Lower leg skin (tissue), 4 donors: ENCODE data around the gene AGT. TPM values are rescaled to one million over a fixed set of nuclear protein-coding genes. Genes with fewer than 3 reads are reported as not detected.

ENCODE experiments used
- DNase-seq, 2 donors: peaks; one replicate each; pipeline ENCODE4 v3.0.0-alpha.2; 2019; ENCODE audit warnings: low spot score in 2 of 2
- H3K4me3 ChIP-seq: fragments of 200-600 bp; sonication (generic); 2 replicates; pipeline ENCODE4 v1.5.1; 2017; ENCODE audit warnings: mild to moderate bottlenecking, low read depth; ENCODE audit not compliant: poor library complexity, severe bottlenecking
- POLR2A ChIP-seq, 2 donors: fragments of 450-650 bp; IDR thresholded peaks; one replicate each; pipeline ENCODE4 v1.6.1; 2016 to 2017; ENCODE audit warnings: antibody characterized with exemption in 2 of 2, mild to moderate bottlenecking in 1 of 2, moderate library complexity in 1 of 2
- WGBS, 2 donors: methylation state at CpG; one replicate each; pipeline ENCODE4 v1.1.5; 2018; 5-methylcytosine and 5-hydroxymethylcytosine counted together
- intact Hi-C: fragments of 100-400 bp; cut with DNase I; formaldehyde crosslinking; loops from one replicate; pipeline ENCODE4 v1.15.0; 2023; ENCODE audit warnings: low total_unique reads
- total RNA-seq, 4 donors: library from RNA; depleted of rRNA; stranded (reverse); fragments of >200 nt; gene quantifications; one replicate each; pipeline ENCODE4 v1.1.0, GENCODE V29; 2016
- TF ChIP-seq, protein P1 (sequence below), 3 donors: fragments of 450-650 bp; IDR thresholded peaks; one replicate each; pipeline ENCODE4 v1.5.1; 2016; ENCODE audit warnings: antibody characterized with exemption in 3 of 3, mild to moderate bottlenecking in 3 of 3, moderate library complexity in 2 of 3

The AGT gene
- total RNA-seq, 4 donors from 2014 or later, result 0.20 to 5.8 (median 1.4) TPM

DNA sequence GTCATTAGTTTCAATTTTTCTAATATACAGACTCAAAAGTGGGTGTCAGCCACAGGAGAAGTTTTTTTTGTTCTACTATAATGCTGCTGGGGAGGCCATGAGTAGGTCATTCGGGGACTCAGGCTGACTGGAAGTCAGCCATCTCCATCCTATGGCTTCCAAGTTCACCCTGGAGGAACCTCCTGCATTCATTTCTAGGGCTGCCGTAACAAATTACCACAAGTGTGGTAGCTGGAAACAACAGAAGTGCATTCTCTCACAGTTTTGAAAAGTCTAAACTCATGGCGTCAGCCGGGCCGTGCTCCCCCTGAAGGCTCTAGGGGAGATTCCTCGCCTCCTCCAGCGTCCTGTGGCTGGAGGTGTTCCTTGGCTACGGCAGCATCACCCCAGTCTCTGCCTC is 17.7 kb downstream of the AGT start:
- no peak overlapping the region for H3K4me3 ChIP-seq
- no peak for DNase-seq
- no peak for TF ChIP-seq POLR2A (IDR thresholded peaks at IDR 0.05)
- TF ChIP-seq, protein P1, sequence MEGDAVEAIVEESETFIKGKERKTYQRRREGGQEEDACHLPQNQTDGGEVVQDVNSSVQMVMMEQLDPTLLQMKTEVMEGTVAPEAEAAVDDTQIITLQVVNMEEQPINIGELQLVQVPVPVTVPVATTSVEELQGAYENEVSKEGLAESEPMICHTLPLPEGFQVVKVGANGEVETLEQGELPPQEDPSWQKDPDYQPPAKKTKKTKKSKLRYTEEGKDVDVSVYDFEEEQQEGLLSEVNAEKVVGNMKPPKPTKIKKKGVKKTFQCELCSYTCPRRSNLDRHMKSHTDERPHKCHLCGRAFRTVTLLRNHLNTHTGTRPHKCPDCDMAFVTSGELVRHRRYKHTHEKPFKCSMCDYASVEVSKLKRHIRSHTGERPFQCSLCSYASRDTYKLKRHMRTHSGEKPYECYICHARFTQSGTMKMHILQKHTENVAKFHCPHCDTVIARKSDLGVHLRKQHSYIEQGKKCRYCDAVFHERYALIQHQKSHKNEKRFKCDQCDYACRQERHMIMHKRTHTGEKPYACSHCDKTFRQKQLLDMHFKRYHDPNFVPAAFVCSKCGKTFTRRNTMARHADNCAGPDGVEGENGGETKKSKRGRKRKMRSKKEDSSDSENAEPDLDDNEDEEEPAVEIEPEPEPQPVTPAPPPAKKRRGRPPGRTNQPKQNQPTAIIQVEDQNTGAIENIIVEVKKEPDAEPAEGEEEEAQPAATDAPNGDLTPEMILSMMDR (IDR thresholded peaks at IDR 0.05), result no peak
- intact Hi-C loops, result no loop called here
- 76 to 78% methylated on average over 8 of the region's 8 CpGs for WGBS, 2 donors

DNA sequence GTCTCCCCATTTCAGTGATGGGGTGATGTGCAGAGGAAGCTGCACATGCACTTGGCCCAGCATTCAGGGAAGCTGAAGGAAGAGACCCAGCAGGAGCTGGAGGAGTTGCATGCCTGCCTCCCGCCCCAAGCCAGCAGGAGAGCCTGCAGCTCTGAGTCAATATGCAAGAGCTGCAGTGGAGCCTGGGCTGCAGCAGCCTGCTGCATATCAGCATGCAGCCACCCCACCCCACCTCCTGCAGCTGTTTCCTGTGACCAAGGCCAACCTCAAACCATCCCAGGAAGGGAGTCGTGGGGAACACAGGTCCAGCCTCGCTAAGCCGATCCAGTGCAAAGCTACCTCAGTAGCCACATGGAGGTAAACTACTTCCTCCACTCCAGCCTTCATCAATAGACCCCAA is 18.9 kb downstream of the AGT start:
- no peak for DNase-seq
- no peak overlapping the region for H3K4me3 ChIP-seq
- intact Hi-C loops, result no loop called here
- TF ChIP-seq POLR2A (IDR thresholded peaks at IDR 0.05), result no peak
- TF ChIP-seq, protein P1 (IDR thresholded peaks at IDR 0.05), result no peak
- WGBS, 2 donors, result 49 to 69% methylated on average over 4 of the region's 4 CpGs

GRCh38 chr1:230694464-230694863 is 19.5 kb downstream of the AGT start:
- WGBS, 2 donors, result 83 to 92% methylated on average over 4 of the region's 4 CpGs
- no peak for DNase-seq
- TF ChIP-seq, protein P1 (IDR thresholded peaks at IDR 0.05), result no peak
- no peak for TF ChIP-seq POLR2A (IDR thresholded peaks at IDR 0.05)
- no peak overlapping the region for H3K4me3 ChIP-seq
- intact Hi-C loops, result no loop called here

DNA sequence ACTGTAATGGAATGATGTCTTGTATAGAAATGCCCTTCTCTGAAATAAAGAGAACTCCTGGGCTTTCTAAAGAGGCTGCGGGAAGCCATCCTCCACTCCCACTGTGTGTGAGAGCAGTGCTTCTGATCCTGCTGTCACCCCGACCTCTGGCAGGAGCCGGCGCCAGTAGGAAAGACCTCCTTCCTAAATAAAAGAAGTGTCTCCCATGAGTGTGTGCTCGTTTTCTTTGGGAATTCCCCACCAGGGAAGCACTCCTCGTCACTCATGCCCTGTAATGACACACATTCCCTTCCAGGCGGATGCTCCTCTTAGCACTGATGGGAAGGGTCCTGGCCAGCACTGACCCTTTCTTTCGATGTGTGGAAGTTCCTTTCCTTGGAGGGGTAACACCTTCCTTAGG is 20.1 kb downstream of the AGT start:
- intact Hi-C loops, result no loop called here
- 83 to 89% methylated on average over 8 of the region's 8 CpGs for WGBS, 2 donors
- DNase-seq, result no peak
- no peak for TF ChIP-seq POLR2A (IDR thresholded peaks at IDR 0.05)
- TF ChIP-seq, protein P1 (IDR thresholded peaks at IDR 0.05), result no peak
- H3K4me3 ChIP-seq, result no peak overlapping the region

DNA sequence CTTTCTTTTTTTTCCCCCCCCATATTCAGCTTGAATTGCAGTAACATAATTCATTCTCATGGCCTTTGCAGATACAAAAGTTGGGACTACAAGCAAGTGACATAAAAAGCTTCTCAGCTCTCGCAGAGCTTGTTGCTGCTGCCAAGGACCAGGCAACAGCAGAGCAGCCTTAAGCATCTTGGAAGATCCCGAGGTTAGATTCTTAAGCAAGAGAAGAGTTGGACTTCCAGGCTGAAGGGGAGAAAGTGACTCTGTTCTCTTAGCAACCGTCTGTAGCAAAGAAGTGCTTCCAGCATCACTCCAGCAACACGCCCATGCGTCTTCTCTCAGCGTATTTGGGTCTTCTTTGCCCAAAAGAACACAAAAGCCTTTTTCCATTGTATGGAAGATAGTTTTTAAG is 20.7 kb downstream of the AGT start:
- TF ChIP-seq, protein P1 (IDR thresholded peaks at IDR 0.05), result no peak
- TF ChIP-seq POLR2A (IDR thresholded peaks at IDR 0.05), result no peak
- no peak for DNase-seq
- 79 to 85% methylated on average over 6 of the region's 6 CpGs for WGBS, 2 donors
- intact Hi-C loops, result no loop called here
- no peak overlapping the region for H3K4me3 ChIP-seq

GRCh38 chr1:230691615-230692014 is 22.3 kb downstream of the AGT start:
- 91 to 93% methylated on average over 10 of the region's 10 CpGs for WGBS, 2 donors
- TF ChIP-seq, protein P1 (IDR thresholded peaks at IDR 0.05), result no peak
- no peak for TF ChIP-seq POLR2A (IDR thresholded peaks at IDR 0.05)
- intact Hi-C loops, result no loop called here
- H3K4me3 ChIP-seq, result no peak overlapping the region
- no peak for DNase-seq
